Mesenteric fat pad (tissue), 1 donor: ENCODE results near the gene SRPX. TPM values are rescaled to one million over a fixed set of nuclear protein-coding genes. Genes with fewer than 3 reads are reported as not detected.

ENCODE experiments used
- DNase-seq: peaks from one replicate; pipeline ENCODE4 v3.0.0-alpha.2; 2020; ENCODE audit warnings: low spot score
- total RNA-seq: library from RNA; stranded (reverse); fragmentation: NEBNext Ultra II Directional; extraction: Animal tissue kit (Norgen Biotek cat#: 25700); gene quantifications from one replicate; pipeline ENCODE4 v1.2.1, GENCODE V29; 2021
- donor health status: DM: yes; HTN: yes; CAD: no.

Gene SRPX
- total RNA-seq, 1 donor from 2014 or later = 410 TPM

DNA sequence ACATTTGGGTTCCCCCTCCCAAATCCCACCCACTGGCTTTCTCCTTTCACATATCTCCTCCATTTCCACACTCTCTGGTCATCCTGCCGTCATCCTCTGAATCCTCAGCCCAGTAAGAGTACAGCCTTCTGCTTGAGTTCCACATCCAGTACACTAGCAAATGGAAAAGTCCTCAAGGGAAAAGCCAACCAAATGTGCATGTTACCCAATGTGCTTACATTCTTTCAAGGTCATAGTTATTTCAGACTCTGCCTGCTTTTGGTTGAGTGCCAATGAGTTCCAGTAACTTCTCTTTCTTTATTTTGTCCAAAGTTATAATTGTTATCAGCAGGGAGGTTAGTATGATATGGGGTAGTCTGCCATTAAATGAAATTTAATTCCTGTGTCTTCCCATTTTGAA is 78.1 kb downstream of the SRPX start:
- DNase-seq = no peak

DNA sequence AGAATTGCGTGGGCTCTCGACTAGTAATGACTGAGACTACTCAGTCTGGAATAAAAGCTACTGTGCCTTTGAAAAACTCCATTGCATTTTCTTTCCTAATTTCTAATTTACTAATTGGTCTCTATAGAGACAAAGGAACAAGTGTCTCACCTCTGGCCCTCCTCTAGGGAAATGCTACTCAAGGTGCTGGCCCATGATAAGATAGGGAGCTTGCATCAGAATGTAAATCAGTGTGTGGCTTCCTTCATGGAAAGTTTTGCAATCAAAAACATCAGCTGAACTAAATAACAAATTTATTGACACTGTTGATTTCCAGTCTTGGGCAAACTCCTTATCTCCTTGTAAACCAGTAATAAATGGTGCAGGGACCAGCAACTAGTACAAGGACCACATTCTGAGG is 81.8 kb downstream of the SRPX start:
- DNase-seq = no peak

DNA sequence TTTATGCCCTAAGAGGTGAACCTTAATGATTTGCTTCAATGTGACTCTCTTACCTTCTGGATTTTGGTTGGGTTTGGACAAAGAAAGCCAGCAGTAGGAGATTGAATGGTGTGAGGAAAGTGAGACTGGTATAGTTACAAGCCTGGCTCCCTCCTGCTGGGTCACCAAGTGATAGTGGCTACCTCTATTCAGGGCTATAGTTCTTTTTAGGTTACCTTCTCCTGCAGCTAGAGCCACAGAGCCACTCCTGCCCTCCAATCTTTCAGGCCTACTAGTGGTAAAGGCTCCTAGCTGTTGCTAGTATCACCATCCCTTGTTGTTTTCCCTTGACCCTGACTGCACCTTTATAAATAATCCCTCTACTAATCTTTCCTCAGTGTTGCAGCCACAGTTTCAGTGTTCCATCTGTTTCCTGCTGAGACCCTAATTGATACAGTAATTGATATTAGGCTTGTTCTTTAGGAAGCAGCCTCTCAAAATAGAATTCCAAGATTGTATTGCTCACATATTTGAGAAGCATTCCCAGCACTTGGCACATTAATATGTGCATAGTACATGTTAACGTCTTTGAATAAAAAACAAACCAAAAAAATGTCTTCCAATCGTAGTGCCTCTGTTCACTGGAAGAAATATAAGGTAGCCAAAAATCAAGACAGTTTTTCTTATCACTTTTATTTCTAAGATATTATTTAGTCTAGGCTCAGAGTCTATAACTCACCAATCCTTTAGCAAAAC is 82.3 kb downstream of the SRPX start:
- DNase-seq = no peak

DNA sequence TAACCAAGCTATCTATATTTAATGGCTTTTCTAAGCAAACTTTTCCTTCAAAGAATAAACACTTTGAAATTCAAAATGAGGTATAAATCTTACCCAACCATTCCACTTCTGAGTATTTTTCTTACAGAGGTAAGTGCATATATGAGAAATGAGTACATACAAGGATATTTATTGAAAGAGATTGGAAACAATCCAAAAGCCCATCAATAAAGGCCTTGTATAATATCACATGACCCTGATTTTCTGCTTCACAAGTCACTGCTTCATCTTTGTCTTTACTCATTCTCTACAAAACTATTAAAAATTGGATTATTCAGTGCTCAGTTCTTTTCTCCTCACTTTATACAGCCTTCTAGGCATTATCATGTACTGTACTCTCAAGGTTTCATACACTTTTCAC is 91.3 kb downstream of the SRPX start:
- DNase-seq = no peak

DNA sequence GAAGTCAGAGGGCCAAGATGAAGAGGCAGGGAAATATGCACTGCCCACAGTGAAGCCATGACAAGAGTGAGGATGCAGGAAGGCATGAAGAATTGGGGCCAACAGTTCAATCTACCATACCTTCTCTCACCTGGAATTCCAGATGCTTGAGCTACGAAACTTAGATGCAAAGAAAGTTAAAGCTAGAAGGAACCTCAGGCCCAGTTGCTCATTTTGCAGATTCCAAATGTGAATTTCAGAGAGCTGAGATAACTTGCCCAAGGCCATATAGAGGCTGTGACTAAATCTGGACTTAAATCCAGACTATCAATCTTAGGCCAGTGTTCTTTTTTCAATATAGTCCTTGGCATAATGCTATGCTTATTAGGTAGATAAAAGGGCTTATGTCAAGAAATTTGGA is 92.7 kb downstream of the SRPX start:
- no peak for DNase-seq

DNA sequence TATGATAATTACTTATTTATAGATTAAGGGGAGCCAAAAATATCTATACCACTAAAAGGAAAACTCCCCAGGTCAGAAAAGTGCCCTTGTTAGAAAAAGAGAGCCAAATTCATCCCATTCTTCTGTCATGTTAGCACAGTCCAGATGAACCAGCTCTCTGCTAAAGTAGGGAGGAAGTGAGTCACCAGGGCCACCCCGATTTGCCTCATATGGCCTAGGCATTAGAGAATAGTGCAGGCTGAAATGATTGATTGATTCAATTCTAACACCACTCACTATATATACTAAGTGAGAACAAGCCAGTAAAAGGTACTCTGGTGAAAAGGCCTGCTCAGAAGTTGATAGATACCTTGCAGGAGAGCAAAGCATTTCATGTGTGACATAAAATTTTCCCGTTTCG is 94.5 kb downstream of the SRPX start:
- DNase-seq = no peak

DNA sequence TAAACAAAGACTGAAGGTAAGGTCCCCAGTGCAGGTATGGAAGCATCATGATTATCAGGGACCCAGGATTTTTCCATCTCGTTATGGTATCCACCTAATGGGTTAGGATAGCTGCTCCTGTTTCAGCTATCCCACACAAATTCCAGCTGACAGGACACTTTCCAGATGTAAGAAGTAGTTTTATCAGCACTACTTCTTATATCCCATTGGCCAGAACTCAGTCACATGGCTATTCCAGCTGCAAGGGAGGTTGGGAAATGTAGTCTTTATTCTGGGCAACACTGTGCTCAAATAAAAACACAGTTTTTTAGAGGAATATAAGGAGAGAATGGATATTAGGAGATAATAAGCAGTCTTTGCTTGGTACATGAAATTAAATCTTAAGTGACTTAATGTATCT is 96.7 kb downstream of the SRPX start:
- DNase-seq = no peak

DNA sequence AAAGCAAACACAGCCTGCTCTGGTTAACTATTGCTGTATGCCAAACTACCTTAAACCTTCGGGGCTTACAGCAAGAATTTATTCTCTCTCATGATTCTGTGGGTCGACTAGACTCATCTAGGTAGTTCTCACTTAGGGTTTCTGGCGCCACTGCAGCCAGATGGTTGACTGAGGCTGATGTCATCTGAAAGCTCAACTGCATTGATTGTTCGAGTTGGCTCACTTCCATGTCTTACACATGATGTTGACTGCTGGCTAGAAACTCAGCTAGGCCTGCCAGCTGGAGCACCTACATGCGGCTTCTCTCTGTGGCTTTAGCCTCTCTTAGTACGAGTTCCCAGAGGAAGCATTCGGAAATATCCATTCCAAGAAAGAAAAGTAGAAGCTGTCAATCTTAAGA is 103.2 kb downstream of the SRPX start:
- no peak for DNase-seq

DNA sequence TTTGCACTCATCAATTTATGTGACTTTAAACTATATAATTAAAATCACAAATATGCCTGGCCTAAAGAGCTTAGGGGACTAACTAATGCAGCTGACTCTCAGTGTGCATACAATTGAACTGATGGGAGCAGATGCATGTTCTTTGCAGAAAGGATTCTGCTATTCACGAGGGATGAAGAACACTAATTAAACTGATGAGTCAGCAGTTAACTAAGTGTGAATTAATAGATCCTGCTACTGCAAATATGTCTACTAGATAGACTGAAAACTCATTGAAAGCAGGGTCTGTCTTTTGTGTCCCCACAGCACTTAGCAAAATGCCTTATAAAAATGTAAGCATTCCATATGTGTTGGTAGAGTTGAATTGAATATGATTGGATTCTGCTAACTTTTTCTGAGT is 104.0 kb downstream of the SRPX start:
- no peak for DNase-seq

DNA sequence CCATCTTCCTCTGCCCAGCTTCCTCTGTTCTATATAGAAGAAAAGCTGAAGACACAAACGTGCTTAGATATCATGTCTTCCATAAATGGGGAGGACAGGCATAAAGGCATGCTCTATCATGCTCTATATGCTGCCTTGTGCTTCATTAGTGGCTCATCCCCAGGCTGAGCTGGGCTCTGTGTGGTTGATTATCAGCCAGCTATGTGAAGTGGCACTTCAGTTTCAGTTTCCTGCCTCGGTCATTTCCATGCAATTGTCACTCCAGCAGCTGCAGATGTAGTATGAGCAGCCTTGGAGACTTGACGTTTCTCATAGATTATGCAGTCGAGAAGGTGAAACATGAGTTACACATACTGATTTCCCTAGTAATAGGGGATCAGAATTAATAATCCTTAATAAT is 108.1 kb downstream of the SRPX start:
- no peak for DNase-seq

DNA sequence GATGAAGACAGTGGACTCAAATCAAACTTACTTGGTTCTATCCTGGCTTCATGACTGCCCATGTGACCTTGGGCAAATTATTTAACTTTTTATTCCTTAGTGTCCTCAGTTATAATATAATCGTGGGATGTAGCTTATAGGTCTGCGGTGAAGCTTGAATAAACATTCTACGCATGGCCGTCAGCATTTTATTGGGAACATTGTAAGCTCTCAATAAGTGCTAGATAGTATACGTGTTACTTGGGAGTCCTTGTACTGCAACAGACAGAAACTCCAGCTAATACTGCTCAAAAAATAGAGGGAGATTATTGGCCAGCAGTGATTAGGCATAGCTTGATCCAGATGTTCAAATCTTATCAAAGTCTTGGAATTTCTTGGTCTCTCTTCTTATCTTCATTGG is 109.5 kb downstream of the SRPX start:
- DNase-seq = no peak

DNA sequence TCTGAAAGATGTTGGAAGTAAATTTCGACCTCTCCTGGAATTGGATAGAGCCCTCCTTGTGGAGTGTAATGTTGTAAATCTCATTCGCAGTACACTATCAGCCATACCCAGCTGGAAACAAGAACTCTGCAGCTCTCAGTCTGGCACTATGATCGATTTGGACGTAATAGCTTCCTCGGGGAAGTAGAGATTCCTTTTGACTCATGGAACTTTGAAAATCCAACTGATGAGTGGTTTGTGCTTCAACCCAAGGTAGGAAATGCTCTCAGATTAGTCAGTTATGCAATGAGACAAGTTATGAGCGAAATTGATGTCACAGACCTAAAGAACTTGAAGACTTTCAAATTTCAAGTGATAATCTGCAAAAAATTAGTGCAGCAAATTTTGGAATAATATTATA is 110.4 kb downstream of the SRPX start:
- no peak for DNase-seq

DNA sequence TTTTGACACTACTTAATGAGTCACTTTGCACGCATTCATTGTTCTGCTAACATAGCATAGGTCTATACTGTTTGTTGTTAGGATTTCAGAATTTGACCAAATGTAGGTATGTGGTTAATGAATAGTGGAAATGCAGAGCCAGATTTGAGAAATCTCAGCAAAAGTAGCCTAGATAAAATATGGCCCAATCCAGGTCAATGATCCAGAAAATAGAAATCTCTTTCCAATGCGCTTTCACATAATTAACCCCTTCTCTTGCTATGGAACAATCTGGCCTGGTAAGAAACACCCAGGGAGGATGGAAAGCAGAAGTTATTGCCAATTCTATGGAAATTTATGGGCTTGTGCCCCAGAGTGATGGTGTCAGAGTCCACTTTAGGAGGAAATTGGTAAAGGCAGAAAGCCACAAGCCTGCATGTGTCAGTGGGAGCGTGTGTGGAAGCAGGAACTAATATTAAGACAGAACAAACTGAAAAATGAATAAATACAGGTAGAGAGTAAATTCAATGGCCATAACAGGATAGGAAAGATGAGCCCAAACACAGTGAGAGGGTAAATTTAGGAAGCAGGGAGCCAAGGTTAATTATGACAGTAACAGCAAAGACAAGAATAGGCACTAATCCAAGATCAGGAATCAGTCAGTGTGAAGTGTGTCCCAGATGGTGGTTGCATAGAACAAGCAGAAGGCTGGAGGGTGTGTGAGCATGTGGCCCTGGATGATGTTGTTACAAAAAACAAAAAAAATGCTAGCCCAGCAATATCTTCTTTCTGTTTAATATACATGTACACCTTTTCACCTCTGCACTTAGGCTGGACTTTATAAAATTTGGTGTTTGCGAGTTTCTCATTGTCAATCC is 111.4 kb downstream of the SRPX start:
- DNase-seq = no peak

DNA sequence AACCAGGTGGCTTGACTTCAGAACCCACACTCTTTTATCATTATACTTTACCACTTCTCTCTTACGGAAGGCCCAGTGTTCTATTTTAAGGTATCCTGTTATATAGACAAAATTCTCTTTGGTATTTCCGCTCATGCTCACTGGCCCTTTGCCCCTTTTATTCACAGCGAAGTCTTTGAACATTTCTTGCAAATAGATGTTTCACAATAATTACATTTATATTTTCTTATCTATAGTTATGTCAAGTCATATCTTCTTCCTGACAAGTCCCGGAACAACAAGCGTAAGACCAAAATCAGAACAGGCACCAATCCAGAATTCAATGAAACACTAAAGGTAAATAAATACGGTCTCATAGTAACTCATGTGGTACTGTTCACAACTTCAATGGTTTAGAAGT is 112.3 kb downstream of the SRPX start:
- no peak for DNase-seq

DNA sequence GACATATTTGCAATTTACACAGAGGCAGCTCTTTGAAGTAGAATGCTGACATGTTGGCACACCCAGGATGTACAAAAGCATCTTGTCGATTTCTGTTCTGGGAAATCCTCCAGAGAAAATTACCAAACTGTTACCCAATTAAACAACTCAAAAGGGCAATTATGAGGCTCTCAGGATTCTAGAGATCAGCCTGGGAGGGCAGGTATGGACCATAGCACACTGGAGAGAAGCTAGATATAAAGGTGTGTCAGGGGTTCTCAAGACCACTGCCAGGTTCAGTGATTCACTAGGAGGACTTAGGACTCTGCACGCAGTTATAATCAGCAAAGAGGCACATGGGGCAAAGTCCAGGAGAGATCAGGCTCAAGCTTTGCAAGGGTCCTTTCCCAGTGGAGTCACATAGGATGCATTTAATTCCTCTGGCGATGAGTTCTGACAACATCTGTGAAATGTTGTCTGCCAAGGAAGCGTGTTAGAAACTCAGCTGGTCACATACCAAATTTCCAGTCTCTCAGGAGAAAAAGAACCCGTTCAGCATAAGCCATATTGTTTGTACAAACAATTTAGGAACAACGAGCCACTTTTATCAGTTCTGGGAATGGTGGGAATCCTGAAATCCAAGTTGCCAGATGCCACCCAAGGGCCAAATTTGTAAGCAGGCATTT is 113.5 kb downstream of the SRPX start:
- no peak for DNase-seq

DNA sequence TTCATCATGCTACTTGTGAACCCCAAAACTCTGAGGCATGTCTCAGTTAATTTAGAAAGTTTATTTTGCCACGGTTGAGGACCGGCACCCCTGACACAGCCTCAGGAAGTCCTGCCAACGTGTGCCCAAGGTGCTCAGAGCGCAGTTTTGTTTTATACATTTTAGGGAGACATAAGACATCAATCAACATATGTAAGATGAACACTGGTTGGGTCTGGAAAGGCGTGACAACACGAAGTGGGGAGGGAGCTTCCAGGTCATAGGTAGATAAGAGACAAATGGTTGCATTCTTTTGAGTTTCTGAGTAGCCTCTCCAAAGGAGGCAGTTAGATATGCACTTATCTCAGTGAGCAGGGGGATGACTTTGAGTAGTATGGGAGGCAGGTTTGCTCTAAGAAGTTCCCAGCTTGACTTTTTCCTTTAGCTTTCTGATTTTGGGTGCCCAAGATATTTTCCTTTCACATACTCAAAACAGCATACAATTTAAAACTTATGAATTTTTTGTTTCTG is 115.4 kb downstream of the SRPX start:
- no peak for DNase-seq

DNA sequence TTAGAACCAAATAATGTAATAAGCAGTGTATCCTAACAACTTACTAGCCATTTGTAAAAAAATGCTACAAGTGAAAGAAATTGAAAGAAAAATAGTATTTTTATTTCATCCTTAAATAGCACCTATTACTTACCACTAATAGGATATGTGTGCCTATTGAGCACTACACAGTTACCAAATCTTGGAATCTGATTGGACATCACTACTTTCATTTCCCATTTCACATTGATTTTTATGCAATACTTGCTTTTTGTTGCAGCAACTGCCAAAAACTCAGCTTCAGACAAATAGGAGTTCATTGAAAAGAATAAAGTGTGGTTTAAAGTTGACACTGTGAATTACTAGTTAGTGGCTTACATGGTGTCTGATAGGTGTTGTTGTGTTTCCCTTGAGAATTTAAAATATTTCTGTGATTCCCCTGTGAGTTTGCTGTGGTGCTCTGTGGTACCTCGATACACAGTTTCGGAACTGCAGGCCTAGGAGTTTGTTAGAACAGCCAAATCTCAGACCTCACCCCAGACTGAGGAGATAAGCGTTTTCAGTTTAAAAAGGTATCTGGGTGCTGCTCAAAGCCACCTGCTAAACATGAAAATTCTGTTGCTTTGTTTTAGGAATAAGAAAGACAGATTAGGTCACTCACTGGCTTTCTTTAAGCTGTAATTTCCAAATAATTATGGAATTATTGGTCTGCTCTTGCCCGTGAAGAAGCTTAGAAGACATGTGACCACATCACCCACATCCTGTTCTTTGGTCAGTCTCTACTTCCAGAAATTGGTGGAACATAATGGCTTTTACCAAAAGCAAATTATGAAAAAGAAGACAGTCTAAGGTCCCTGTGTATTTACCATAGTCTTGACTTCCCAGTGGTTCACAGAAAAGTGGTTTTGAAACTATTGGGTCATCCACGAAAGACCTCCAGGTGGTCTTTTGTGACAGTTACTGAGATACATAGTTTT is 116.5 kb downstream of the SRPX start:
- no peak for DNase-seq

DNA sequence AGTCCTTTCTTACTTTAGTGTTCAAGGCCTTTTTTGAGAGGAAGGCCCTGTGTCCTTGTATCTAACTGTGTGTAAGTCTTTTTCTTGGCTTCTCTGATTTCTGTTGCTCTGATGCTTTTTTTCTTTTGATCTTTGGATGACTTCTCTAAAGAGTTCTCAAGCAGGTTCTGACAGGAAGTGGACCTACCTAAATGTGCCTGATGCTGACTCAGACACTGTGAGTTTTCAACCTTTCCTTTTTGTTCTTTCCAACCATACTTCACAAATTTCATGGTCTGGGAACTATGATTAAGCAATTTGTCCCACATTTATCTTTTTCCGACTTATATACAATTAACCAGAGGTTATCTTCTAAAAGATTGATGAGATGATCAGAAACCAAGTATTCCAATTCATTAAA is 117.8 kb downstream of the SRPX start:
- DNase-seq = no peak

DNA sequence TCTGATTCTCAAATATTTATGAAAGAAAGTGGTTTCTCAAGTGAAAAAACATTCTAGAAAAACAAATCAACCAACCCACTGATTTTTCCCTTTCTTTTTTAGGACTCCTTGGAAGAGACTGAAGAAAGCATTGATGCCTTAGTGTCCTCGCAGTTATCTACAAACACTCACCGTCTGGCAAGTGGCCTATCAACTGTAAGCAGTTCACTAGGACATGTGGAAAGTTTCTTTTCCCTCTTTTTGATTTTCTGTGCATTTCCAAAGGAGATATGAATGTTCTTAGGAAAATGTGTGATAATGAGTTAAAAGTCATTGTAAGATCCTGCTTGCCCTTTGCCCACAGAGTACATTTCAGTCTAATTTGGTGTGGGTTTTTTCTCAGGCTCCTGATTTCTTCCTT is 118.4 kb downstream of the SRPX start:
- DNase-seq = no peak

DNA sequence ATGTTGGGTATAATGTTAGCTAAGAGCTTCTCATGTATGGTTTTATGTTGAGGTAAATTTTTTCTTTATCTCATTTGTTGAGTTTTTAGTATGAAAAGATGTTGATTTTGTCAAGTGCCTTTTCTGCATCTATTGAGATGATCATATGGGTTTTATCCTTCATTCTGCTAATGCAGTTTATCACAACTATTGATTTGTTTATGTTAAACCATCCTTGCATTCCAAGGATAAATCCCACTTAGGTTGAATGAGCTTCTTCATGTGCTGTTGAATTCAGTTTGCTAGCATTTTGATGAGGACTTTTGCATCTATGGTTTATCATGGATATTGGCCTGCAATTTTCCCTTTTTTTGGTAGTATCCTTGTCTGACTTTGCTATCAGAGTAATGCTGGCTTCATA is 121.0 kb downstream of the SRPX start:
- no peak for DNase-seq
